Head of caudate nucleus (tissue), 42 donors: ENCODE results near the gene CTNNA3.

ENCODE experiments used
- DNase-seq, 42 donors: peaks; one replicate each; pipeline versions ENCODE4 v3.0.0 to v3.0.0-alpha.2; 2020 to 2021; ENCODE audit warnings: mixed read lengths in 7 of 42
- intact Hi-C: fragments of 100-400 bp; cut with DNase I; formaldehyde crosslinking; loops from one replicate; pipeline ENCODE4 v1.15.0; 2022

CTNNA3 gene

GRCh38 chr10:66144016-66144415, 1552.0 kb downstream of the CTNNA3 start:
- intact Hi-C loops, result no loop called here

GRCh38 chr10:66102756-66103155, 1593.2 kb downstream of the CTNNA3 start:
- intact Hi-C loops, result no loop called here
- no peak for DNase-seq

More at GRCh38 chr10:66144016-66144415, 1552.0 kb downstream of the CTNNA3 start:
- no peak for DNase-seq

DNA sequence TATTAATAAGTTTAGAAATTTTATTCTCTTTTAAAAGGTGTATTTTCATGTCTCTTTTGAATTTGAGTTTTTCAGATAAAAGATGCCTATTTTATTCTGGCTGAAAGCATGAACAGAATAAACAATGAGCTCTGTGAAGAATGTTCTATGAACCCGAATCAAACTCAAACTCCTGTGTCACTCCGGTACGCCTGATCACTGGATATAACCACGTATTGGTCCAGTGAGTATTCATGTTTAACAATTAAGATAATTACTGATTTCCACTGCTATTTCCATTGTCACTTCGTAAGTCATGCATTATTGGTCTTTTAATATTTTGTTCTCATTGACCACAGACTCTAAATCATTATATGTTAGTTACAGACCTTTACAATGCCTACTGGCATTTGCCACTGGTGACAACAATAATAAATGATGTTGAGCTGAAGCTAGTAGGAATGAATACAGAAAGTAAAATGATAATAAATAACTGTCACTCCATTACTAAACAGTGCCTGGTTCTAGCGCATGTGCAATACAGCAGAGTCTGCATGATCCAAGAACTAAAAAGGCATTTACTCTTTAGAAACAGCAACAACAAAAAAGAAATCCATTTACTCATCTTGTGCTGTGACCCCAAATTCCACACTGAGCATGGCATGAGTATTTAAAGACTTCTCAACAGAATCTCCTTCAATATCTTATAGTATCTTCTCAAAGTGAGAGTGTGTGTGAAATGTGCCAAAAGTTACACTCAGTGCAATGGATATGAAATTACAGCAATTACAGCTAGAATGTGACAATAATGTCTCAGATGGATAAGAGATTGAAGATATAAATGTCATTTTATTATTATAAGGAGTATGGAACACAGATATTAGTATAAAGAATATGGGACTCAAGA, 1597.2 kb downstream of the CTNNA3 start:
- no peak for DNase-seq
- intact Hi-C loops, result no loop called here

DNA sequence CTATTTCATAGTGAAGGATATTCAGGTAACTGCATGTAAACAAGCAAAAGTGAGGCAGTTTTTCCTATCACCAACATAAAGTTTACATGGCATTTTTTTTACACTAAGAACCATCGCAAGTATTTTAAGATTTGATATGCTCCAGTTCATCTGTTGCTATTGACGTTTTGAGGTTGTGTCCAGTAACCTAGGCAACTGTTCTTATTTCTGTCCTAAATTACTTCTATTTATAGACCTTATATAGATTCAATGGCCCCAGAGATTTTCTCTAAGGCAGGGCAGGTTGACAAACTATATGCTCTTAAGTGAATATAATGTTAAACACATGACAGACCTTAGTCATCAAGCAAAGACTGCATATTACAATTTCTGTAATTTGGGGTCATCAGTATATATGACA, 1600.4 kb downstream of the CTNNA3 start:
- DNase-seq, result no peak
- intact Hi-C loops, result no loop called here

- intact Hi-C loops, result no loop called here
Measured at GRCh38 chr10:66085906-66086305, 1610.1 kb downstream of the CTNNA3 start.

DNA sequence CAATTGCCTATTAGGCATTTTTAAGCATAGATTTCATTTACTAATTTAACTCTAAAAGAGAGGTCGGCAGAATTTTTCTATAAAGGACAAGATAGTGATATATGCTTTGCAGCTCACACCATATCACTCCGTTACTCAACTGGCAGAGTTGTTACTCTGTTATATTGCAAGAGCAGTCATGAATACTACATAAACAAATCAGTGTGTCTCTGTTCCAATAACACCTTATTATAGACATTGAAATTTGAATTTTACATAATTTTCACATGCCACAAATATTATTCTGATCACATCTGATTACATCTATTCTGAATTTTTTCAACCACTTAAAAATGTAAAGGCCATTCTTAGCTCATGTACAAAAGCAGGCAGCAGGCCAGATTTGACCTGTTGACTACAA, 1624.1 kb downstream of the CTNNA3 start:
- intact Hi-C loops, result no loop called here
- DNase-seq, result no peak

More at GRCh38 chr10:66085906-66086305, 1610.1 kb downstream of the CTNNA3 start:
- no peak for DNase-seq

DNA sequence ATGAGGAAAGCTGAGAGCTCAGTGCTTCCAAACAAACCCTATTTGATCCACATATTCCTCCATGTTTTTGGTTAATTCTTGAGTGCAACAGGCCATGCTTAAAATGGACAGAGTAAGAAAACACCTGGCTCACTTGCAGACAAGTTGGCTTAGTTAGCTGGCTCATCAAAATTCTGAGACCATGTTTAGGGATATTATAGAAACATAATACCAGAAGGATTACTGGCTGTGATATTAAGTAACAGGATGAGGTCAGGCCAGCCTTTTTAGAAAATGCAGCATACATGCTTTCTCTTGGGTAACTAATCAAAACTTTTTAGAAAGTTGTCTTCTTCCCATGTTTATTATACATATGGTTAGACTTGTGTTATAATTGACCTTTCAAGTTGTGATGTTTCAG, 1637.4 kb downstream of the CTNNA3 start:
- DNase-seq, result no peak
- intact Hi-C loops, result no loop called here

DNA sequence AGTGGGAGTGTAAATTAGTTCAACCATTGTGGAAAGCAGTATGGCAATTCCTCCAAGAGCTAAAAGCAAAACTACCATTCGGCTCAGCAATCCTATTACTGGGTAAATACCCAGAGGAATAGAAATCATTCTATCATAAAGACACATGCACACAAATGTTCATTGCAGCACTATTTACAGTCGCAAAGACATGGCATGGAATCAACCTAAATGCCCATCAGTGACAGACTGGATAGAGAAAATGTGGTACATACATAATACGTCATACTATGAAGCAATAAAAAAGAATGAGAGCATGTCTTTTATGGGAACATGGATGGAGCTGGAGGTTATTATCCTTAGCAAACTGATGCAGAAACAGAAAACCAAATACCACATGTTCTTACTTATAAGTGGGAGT, 1646.7 kb downstream of the CTNNA3 start:
- intact Hi-C loops, result no loop called here
- DNase-seq, result no peak

DNA sequence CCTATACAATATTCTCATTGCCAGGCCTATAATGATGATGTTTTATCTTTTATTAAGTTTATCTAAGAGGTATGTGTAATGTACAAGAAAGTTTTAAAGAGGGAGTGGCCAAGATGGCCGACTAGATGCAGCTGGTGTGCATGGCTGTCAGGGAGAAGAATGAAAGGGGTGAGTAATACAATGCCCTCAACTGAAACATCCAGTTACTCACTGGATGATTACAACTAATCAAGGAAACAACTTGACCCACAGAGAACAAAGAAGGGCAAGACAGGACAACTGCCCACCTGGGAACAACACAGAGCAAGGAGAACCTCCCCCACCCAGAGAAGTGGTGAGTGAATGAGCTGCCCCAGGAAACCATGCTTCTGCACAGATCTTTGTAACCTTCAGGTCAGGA, 1650.1 kb downstream of the CTNNA3 start:
- intact Hi-C loops, result no loop called here
- no peak for DNase-seq

GRCh38 chr10:66041771-66042170, 1654.2 kb downstream of the CTNNA3 start:
- intact Hi-C loops, result no loop called here
- DNase-seq, result no peak

GRCh38 chr10:66038623-66039022, 1657.4 kb downstream of the CTNNA3 start:
- DNase-seq, result no peak
- intact Hi-C loops, result no loop called here

DNA sequence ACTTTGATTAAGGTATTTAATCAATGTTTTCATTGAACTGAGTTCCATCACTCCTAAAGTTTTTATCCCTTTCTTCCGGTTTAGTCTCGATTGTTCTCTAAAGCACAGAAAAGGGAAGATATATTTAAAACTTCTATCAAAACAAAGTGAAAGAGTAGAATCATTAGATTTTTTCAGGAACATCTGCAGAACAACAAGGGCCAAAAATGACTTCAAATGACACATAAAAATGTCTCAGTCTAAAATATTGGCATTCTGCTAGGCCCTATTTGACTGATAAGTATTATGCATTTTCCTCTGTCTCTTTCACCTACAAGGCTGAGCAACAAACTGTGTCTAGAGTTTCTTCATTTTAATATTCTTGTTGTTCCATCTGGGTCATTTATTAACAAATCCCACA, 1669.7 kb downstream of the CTNNA3 start:
- intact Hi-C loops, result no loop called here
- no peak for DNase-seq

DNA sequence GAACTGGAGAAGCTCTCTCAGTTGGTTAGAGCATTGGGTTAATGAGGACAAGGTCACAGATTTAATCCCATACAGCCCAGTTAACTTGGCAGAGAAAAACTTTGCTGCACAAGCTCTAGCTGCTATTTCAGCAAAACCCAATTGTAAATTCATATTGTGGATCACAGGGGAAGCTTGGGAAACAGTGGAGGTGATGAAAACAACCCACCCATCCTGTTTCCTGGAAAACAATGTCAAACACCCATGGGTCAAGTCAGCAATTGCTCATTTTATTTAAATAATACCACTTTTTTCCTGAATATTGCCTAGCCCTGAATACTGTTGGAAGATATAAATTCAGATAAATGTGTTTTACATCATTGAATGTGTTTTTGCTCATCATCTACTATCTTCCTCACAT, 1670.8 kb downstream of the CTNNA3 start:
- intact Hi-C loops, result no loop called here
- no peak for DNase-seq

DNA sequence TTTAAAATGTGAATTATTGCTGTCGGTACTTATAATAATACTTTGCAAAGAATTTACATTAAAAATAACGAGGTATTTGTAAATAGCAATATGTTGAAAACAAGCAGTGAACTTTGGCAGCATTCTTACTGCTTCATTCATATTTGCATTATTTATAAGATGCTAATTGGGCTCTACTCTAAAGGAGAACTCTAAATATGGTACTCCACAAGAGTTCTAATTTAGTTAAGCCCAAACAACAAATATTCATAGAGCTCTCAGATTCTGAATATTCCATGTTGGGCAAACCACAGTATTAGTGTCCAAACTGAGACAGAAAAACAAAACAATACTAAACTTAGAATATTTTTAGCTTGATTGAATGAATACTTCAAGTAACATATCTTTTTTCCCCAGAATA, 1674.6 kb downstream of the CTNNA3 start:
- DNase-seq, result no peak
- intact Hi-C loops, result no loop called here

- no peak for DNase-seq
- intact Hi-C loops, result no loop called here
Measured at GRCh38 chr10:66008221-66008620, 1687.8 kb downstream of the CTNNA3 start.

GRCh38 chr10:66006411-66006810, 1689.6 kb downstream of the CTNNA3 start:
- DNase-seq, result no peak
- intact Hi-C loops, result no loop called here

DNA sequence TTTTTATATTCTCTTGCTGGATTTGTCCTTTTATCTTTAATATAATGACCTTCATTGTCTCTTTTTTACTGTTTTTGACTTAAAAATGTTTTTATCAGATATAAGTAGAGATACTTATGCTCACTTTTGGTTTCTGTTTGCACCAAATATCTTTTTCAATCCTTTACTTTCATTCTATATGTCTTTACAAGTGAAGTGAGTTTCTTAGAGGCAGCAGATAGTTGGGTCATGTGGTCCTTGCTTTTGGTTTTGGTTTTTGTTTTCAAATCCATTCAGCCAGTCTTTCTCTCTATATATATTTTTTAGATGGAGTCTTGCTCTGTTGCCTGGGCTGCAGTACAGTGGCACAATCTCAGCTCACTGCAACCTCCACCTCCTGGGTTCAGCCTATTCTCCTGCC, 1702.5 kb downstream of the CTNNA3 start:
- intact Hi-C loops, result no loop called here
- no peak for DNase-seq

- intact Hi-C loops, result no loop called here
- DNase-seq, result no peak
Measured at GRCh38 chr10:65968871-65969270, 1727.1 kb downstream of the CTNNA3 start.

DNA sequence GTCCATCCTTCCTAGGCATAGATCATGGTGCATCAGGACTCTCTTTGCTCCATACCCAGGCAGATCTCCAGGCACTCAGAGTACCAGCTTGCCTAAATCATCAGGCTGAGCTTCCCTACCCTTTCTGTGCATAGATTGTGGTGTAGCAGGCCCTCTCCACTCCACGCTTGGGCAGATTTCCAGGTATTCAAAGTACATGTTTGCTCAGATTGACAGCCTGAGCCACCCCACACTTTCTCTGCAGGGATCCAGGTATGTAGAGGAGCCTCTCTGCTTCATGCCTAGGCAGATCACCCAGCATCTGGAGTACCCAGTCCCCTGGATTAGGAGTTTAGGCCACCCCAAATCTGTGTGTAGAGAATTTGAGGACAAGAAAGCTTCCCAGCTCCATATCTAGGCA, 1727.6 kb downstream of the CTNNA3 start:
- intact Hi-C loops, result no loop called here
- no peak for DNase-seq

GRCh38 chr10:65964205-65964604, 1731.8 kb downstream of the CTNNA3 start:
- DNase-seq, result no peak
- intact Hi-C loops, result no loop called here

- intact Hi-C loops, result no loop called here
- no peak for DNase-seq
Measured at GRCh38 chr10:65952086-65952485, 1743.9 kb downstream of the CTNNA3 start.
